Keratinocyte (primary cell): ENCODE results near the gene CCDC3. TPM values are rescaled to one million over a fixed set of nuclear protein-coding genes. Genes with fewer than 3 reads are reported as not detected.

Experiments used
- DNase-seq: peaks from one replicate; pipeline ENCODE4 v3.0.0-alpha.2; 2011; ENCODE audit warnings: low read depth, missing footprints, low spot score
- FAIRE-seq: peaks from 2 replicates; lab custom pipeline; 2011; peaks lifted over from hg19 to GRCh38; lab: Jason Lieb, UNC
- H2AFZ ChIP-seq: 2 replicates; pipeline ENCODE4 v1.6.0; 2012; ENCODE audit warnings: low read length, control low read depth, inconsistent platforms; ENCODE audit not compliant: control insufficient read depth
- H3K27ac ChIP-seq: 2 replicates; pipeline ENCODE4 v1.5.1; 2011; ENCODE audit warnings: low read length; ENCODE audit not compliant: control insufficient read depth, insufficient read depth
- H3K27me3 ChIP-seq: 3 replicates; pipeline ENCODE4 v1.6.0; 2011; ENCODE audit warnings: low read length; ENCODE audit not compliant: control insufficient read depth, insufficient read depth; ENCODE audit errors: extremely low read depth
- H3K36me3 ChIP-seq, 2 experiments: 2 replicates in 1 of 2; 3 replicates in 1 of 2; pipeline ENCODE4 v1.5.1; 2011; ENCODE audit warnings: low read length in 2 of 2, mild to moderate bottlenecking in 1 of 2; ENCODE audit not compliant: control insufficient read depth in 2 of 2, insufficient read depth in 2 of 2; ENCODE audit errors: extremely low read depth in 1 of 2
- H3K4me1 ChIP-seq: 3 replicates; pipeline ENCODE4 v1.5.1; 2011; ENCODE audit warnings: low read length; ENCODE audit not compliant: control insufficient read depth, insufficient read depth; ENCODE audit errors: extremely low read depth
- H3K4me2 ChIP-seq: 3 replicates; pipeline ENCODE4 v1.6.0; 2011; ENCODE audit warnings: low read depth, low read length; ENCODE audit not compliant: control insufficient read depth, insufficient read depth; ENCODE audit errors: extremely low read depth
- H3K4me3 ChIP-seq, 3 experiments: fragments of 200-600 bp in 1 of 3; sonication (generic) in 1 of 3; 2 replicates in 2 of 3; 3 replicates in 1 of 3; pipeline ENCODE4 v1.5.1; 2011 to 2016; ENCODE audit warnings: low read length in 3 of 3, mild to moderate bottlenecking in 3 of 3, control low read depth in 2 of 3, inconsistent platforms in 1 of 3, low read depth in 1 of 3, mixed read lengths in 1 of 3, mixed run types in 1 of 3, moderate library complexity in 1 of 3; ENCODE audit not compliant: control insufficient read depth in 2 of 3, insufficient read depth in 2 of 3; ENCODE audit errors: extremely low read depth in 1 of 3
- H3K79me2 ChIP-seq: 2 replicates; pipeline ENCODE4 v1.6.0; 2012; ENCODE audit warnings: low read length; ENCODE audit not compliant: control insufficient read depth, insufficient read depth
- H3K9ac ChIP-seq: 3 replicates; pipeline ENCODE4 v1.6.0; 2011; ENCODE audit warnings: low read length; ENCODE audit not compliant: control insufficient read depth, insufficient read depth; ENCODE audit errors: extremely low read depth
- H3K9me1 ChIP-seq: 3 replicates; pipeline ENCODE4 v1.6.0; 2011; ENCODE audit warnings: low read length; ENCODE audit not compliant: control insufficient read depth, insufficient read depth; ENCODE audit errors: extremely low read depth
- H3K9me3 ChIP-seq: 2 replicates; pipeline ENCODE4 v1.5.1; 2012; ENCODE audit warnings: low read depth, low read length; ENCODE audit not compliant: control insufficient read depth
- H4K20me1 ChIP-seq: 3 replicates; pipeline ENCODE4 v1.6.0; 2011; ENCODE audit warnings: low read length; ENCODE audit not compliant: control insufficient read depth, insufficient read depth; ENCODE audit errors: extremely low read depth
- EZH2 ChIP-seq: IDR thresholded peaks from one replicate; pipeline ENCODE4 v1.6.1; 2012; ENCODE audit warnings: inconsistent platforms, mild to moderate bottlenecking, low read length, moderate library complexity
- dilution Hi-C: fragments of 300-500 bp; cut with MboI; formaldehyde crosslinking; loops from one replicate; pipeline ENCODE4 v1.7.0; 2020; ENCODE audit warnings: low sequenced_read_pairs; ENCODE audit not compliant: extremely low pct_ligation_motif_present
- polyA plus RNA-seq, 5 experiments: library from polyadenylated mRNA; depleted of rRNA in 3 of 5; stranded (reverse) in 3 of 5; stranded (forward) in 1 of 5; unstranded in 1 of 5; fragments of >200 nt; gene quantifications; 1 replicate in 1 of 5; 2 replicates in 3 of 5; 3 replicates in 1 of 5; pipeline versions ENCODE4 v1.2.1 to v1.2.3, GENCODE V29; 2011 to 2012; ENCODE audit warnings: missing spikeins in 2 of 5, low read depth in 1 of 5, low replicate concordance in 1 of 5
- TF ChIP-seq, protein P1 (sequence below), 3 experiments: IDR thresholded peaks in 1 of 3; conservative IDR thresholded peaks in 1 of 3; optimal IDR thresholded peaks in 1 of 3; 2 replicates in 2 of 3; 3 replicates in 1 of 3; pipeline versions ENCODE3 to v1.5.1; 2011; ENCODE audit warnings: low read length in 3 of 3, mild to moderate bottlenecking in 3 of 3, moderate library complexity in 2 of 3, control low read depth in 1 of 3, inconsistent platforms in 1 of 3; ENCODE audit not compliant: insufficient read depth in 2 of 3; ENCODE audit errors: extremely low read depth in 1 of 3

CCDC3 gene
- polyA plus RNA-seq, 1 donor (not counting 4 experiments of a cell fraction or from before 2014, with no cell fraction given) = 0.39 TPM

DNA sequence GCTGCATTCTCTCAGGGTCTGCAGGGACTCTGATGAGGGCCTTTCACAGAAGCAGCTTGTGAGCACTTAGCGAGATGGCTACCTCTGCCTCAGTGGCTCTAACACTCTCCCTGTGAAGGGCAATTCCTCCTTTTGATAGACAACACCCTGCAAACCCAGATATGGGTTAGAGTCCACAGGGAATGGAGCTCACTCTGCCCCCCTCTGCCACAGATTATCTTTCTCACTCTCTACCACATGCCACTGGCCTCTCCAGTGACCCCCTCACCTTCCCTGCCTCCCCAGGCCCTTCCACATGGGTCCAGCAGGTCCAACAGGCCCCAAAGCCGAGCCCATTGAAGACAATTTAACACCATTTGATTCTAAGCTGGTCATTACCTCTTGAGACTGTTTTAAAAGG, 72.1 kb downstream of the CCDC3 start:
- Histone ChIP-seq H3K36me3 (no peaks in the 10 kb centered on the region), H3K9me3 (peaks cover 2% of the 10 kb centered on the region), H3K4me2 (no peak overlapping the region), H3K27me3 (no peaks in the 10 kb centered on the region), H3K4me3 (no peak overlapping the region), H3K27ac (no peak overlapping the region), H3K4me1 (peaks cover 15% of the 10 kb centered on the region), H2AFZ (no peak overlapping the region), H3K9me1 (no peaks in the 10 kb centered on the region), H3K9ac (no peak overlapping the region), H4K20me1 (no peaks in the 10 kb centered on the region), H3K79me2 (no peaks in the 10 kb centered on the region)
- dilution Hi-C loops = no loop called here
- DNase-seq (no peak), FAIRE-seq (no peak)
- TF ChIP-seq, protein P1, sequence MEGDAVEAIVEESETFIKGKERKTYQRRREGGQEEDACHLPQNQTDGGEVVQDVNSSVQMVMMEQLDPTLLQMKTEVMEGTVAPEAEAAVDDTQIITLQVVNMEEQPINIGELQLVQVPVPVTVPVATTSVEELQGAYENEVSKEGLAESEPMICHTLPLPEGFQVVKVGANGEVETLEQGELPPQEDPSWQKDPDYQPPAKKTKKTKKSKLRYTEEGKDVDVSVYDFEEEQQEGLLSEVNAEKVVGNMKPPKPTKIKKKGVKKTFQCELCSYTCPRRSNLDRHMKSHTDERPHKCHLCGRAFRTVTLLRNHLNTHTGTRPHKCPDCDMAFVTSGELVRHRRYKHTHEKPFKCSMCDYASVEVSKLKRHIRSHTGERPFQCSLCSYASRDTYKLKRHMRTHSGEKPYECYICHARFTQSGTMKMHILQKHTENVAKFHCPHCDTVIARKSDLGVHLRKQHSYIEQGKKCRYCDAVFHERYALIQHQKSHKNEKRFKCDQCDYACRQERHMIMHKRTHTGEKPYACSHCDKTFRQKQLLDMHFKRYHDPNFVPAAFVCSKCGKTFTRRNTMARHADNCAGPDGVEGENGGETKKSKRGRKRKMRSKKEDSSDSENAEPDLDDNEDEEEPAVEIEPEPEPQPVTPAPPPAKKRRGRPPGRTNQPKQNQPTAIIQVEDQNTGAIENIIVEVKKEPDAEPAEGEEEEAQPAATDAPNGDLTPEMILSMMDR (optimal IDR thresholded peaks at IDR 0.05 in 1 of 3, IDR thresholded peaks at IDR 0.05 in 1 of 3, conservative IDR thresholded peaks at IDR 0.05 in 1 of 3; ENCODE audit: extremely low read depth in 1 of 3, insufficient read depth in 2 of 3, low read length in 3 of 3) = no peak
- TF ChIP-seq EZH2 = no peak

DNA sequence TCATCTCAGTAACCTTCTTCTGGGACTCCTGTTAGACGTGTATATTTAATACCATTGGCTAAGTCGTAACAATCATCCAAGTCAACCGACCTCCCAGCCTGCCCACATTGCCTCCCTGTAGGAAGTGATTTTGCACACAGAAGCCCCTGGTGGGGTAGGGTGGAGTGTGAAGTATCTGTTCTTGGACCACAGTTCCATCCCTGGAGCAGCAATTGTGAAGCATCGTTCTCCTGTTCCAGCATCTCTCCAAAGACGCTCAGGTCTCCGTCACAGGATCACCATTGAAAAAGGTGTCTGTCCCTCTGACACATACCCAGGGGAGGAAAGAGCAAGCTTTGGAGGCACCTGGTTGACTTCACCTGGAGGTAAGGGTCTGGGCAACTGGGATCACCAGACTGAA, 72.9 kb downstream of the CCDC3 start:
- no peak overlapping the region for H3K4me2 ChIP-seq
- H3K36me3 ChIP-seq = no peaks in the 10 kb centered on the region
- H3K4me3 ChIP-seq = no peak overlapping the region
- peaks cover 13% of the 10 kb centered on the region for H3K4me1 ChIP-seq
- no peak overlapping the region for H3K9ac ChIP-seq
- H4K20me1 ChIP-seq = no peaks in the 10 kb centered on the region
- FAIRE-seq = peak; percentile 32
- dilution Hi-C loops = no loop called here
- H2AFZ ChIP-seq = no peak overlapping the region
- no peaks in the 10 kb centered on the region for H3K27me3 ChIP-seq
- DNase-seq = no peak
- no peaks in the 10 kb centered on the region for H3K9me1 ChIP-seq
- H3K9me3 ChIP-seq = peaks cover 2% of the 10 kb centered on the region
- no peak overlapping the region for H3K27ac ChIP-seq
- TF ChIP-seq, protein P1 (optimal IDR thresholded peaks at IDR 0.05 in 1 of 3, IDR thresholded peaks at IDR 0.05 in 1 of 3, conservative IDR thresholded peaks at IDR 0.05 in 1 of 3; ENCODE audit: extremely low read depth in 1 of 3, insufficient read depth in 2 of 3, low read length in 3 of 3) = no peak
- no peak for TF ChIP-seq EZH2
- H3K79me2 ChIP-seq = no peaks in the 10 kb centered on the region
